Stomach smooth muscle (tissue), 2 donors: Measurements from ENCODE around the gene CGRRF1.

Experiments used
- H3K27ac ChIP-seq: one replicate; pipeline ENCODE4 v1.7.0; 2013; ENCODE audit warnings: mild to moderate bottlenecking, low read length, inconsistent platforms
- H3K27me3 ChIP-seq, 2 donors: one replicate each; pipeline ENCODE4 v1.7.0; 2013; ENCODE audit warnings: low read length in 2 of 2; ENCODE audit not compliant: insufficient read depth in 2 of 2, control insufficient read depth in 1 of 2
- H3K36me3 ChIP-seq, 2 donors: one replicate each; pipeline ENCODE4 v1.7.0; 2013; ENCODE audit warnings: low read length in 2 of 2; ENCODE audit not compliant: control insufficient read depth in 2 of 2, insufficient read depth in 2 of 2
- H3K4me1 ChIP-seq: one replicate; pipeline ENCODE4 v1.7.0; 2013; ENCODE audit warnings: low read length; ENCODE audit not compliant: control insufficient read depth, insufficient read depth
- H3K4me3 ChIP-seq, 2 donors: one replicate each; pipeline ENCODE4 v1.7.0; 2013; ENCODE audit warnings: low read length in 2 of 2
- H3K9ac ChIP-seq, 2 donors: one replicate each; pipeline ENCODE4 v1.7.0; 2013; ENCODE audit warnings: low read length in 2 of 2, mild to moderate bottlenecking in 1 of 2
- H3K9me3 ChIP-seq, 2 donors: one replicate each; pipeline ENCODE4 v1.7.0; 2013; ENCODE audit warnings: low read length in 2 of 2; ENCODE audit not compliant: control insufficient read depth in 2 of 2
- donor health status: healthy.
- donor health status: Pancreatic carcinoma.

CGRRF1 gene

GRCh38 chr14:54478636-54479215, 31.0 kb upstream of the CGRRF1 start:
- Histone ChIP-seq H3K36me3 (peaks cover 7 to 13% of the 10 kb centered on the region in 2 donors), H3K27ac (no peak overlapping the region), H3K9ac (no peak overlapping the region), H3K4me3 (no peak overlapping the region), H3K27me3 (no peaks in the 10 kb centered on the region), H3K4me1 (no peaks in the 10 kb centered on the region), H3K9me3 (no peaks in the 10 kb centered on the region)

- Histone ChIP-seq H3K4me3 (no peak overlapping the region), H3K36me3 (peaks cover 7 to 13% of the 10 kb centered on the region in 2 donors), H3K9ac (no peak overlapping the region), H3K27ac (no peak overlapping the region), H3K9me3 (no peaks in the 10 kb centered on the region), H3K27me3 (no peaks in the 10 kb centered on the region), H3K4me1 (no peaks in the 10 kb centered on the region)
Measured at GRCh38 chr14:54480830-54481562, 28.7 kb upstream of the CGRRF1 start.

- no peaks in the 10 kb centered on the region for H3K4me1 ChIP-seq
- no peaks in the 10 kb centered on the region for H3K27me3 ChIP-seq
- no peak overlapping the region for H3K4me3 ChIP-seq
- H3K9me3 ChIP-seq, result no peaks in the 10 kb centered on the region
- peaks cover 7 to 13% of the 10 kb centered on the region in 2 donors for H3K36me3 ChIP-seq
- no peak overlapping the region for H3K9ac ChIP-seq
- H3K27ac ChIP-seq, result no peak overlapping the region
Measured at GRCh38 chr14:54481695-54482094, 28.0 kb upstream of the CGRRF1 start.

- no peak overlapping the region for H3K4me3 ChIP-seq
- no peak overlapping the region for H3K9ac ChIP-seq
- H3K27me3 ChIP-seq, result no peaks in the 10 kb centered on the region
- peaks cover 7 to 9% of the 10 kb centered on the region in 2 donors for H3K36me3 ChIP-seq
- no peak overlapping the region for H3K27ac ChIP-seq
- no peaks in the 10 kb centered on the region for H3K9me3 ChIP-seq
- peaks cover 8% of the 10 kb centered on the region for H3K4me1 ChIP-seq
Measured at GRCh38 chr14:54483073-54483745, 26.5 kb upstream of the CGRRF1 start.

GRCh38 chr14:54483846-54484245, 25.9 kb upstream of the CGRRF1 start:
- Histone ChIP-seq H3K4me3 (no peak overlapping the region), H3K9me3 (no peaks in the 10 kb centered on the region), H3K9ac (no peak overlapping the region), H3K36me3 (peaks cover 2 to 6% of the 10 kb centered on the region in 2 donors), H3K27ac (no peak overlapping the region), H3K4me1 (peaks cover 8% of the 10 kb centered on the region), H3K27me3 (no peaks in the 10 kb centered on the region)

GRCh38 chr14:54486685-54487084, 23.0 kb upstream of the CGRRF1 start:
- Histone ChIP-seq H3K27ac (no peak overlapping the region), H3K36me3 (no peaks in the 10 kb centered on the region), H3K4me3 (no peak overlapping the region), H3K27me3 (no peaks in the 10 kb centered on the region), H3K4me1 (peaks cover 15% of the 10 kb centered on the region), H3K9me3 (no peaks in the 10 kb centered on the region), H3K9ac (no peak overlapping the region)

- Histone ChIP-seq H3K27me3 (no peaks in the 10 kb centered on the region), H3K9ac (peak overlapping the region; percentile 92 to 93), H3K4me3 (peak overlapping the region; percentile 88 to 90), H3K27ac (peak overlapping the region; percentile 83), H3K4me1 (peaks cover 15% of the 10 kb centered on the region), H3K36me3 (no peaks in the 10 kb centered on the region), H3K9me3 (no peaks in the 10 kb centered on the region)
Measured at GRCh38 chr14:54487771-54488170, 21.9 kb upstream of the CGRRF1 start.

GRCh38 chr14:54488318-54488645, 21.4 kb upstream of the CGRRF1 start:
- no peaks in the 10 kb centered on the region for H3K27me3 ChIP-seq
- no peaks in the 10 kb centered on the region for H3K9me3 ChIP-seq
- peak overlapping the region; percentile 83 for H3K27ac ChIP-seq
- H3K4me3 ChIP-seq, result peak overlapping the region; percentile 88 to 90
- H3K4me1 ChIP-seq, result peaks cover 15% of the 10 kb centered on the region
- H3K36me3 ChIP-seq, result no peaks in the 10 kb centered on the region
- peak overlapping the region; percentile 92 to 93 for H3K9ac ChIP-seq

GRCh38 chr14:54488646-54489317, 20.9 kb upstream of the CGRRF1 start, which contains the start of gene GMFB:
Gene GMFB (minus strand): TSS chr14:54488980. CDS start chr14:54488927, 53 bp downstream.
- Histone ChIP-seq H3K4me3 (peak within 1 kb of the TSS; percentile 88 to 90), H3K27ac (peak within 1 kb of the TSS; percentile 83), H3K4me1 (peaks cover 15% of the 10 kb centered on the region), H3K9ac (peak within 1 kb of the TSS; percentile 92 to 93), H3K9me3 (no peaks in the 10 kb centered on the region), H3K27me3 (no peaks in the 10 kb centered on the region), H3K36me3 (no peaks in the 10 kb centered on the region)

- no peaks in the 10 kb centered on the region for H3K27me3 ChIP-seq
- H3K9me3 ChIP-seq, result no peaks in the 10 kb centered on the region
- no peaks in the 10 kb centered on the region for H3K36me3 ChIP-seq
- H3K27ac ChIP-seq, result peak overlapping the region; percentile 83
- peaks cover 15% of the 10 kb centered on the region for H3K4me1 ChIP-seq
- peak overlapping the region; percentile 88 to 90 for H3K4me3 ChIP-seq
- H3K9ac ChIP-seq, result peak overlapping the region; percentile 51 to 80
Measured at GRCh38 chr14:54489318-54489683, 20.4 kb upstream of the CGRRF1 start.
